GM18517 (cell line): ENCODE data around the gene ZNF337.
"Not testable (repeated sequence)": the region's sequence is repeated elsewhere in the genome, so short reads cannot be mapped to it uniquely, and the experiment has no call there.

ENCODE experiments used
- ATAC-seq: cut with Tn5 transposase; IDR thresholded peaks from one replicate; pipeline ENCODE4 v1.9.1; 2021; ENCODE audit warnings: mild to moderate bottlenecking, moderate library complexity; ENCODE audit not compliant: unreplicated experiment

The ZNF337 gene

DNA sequence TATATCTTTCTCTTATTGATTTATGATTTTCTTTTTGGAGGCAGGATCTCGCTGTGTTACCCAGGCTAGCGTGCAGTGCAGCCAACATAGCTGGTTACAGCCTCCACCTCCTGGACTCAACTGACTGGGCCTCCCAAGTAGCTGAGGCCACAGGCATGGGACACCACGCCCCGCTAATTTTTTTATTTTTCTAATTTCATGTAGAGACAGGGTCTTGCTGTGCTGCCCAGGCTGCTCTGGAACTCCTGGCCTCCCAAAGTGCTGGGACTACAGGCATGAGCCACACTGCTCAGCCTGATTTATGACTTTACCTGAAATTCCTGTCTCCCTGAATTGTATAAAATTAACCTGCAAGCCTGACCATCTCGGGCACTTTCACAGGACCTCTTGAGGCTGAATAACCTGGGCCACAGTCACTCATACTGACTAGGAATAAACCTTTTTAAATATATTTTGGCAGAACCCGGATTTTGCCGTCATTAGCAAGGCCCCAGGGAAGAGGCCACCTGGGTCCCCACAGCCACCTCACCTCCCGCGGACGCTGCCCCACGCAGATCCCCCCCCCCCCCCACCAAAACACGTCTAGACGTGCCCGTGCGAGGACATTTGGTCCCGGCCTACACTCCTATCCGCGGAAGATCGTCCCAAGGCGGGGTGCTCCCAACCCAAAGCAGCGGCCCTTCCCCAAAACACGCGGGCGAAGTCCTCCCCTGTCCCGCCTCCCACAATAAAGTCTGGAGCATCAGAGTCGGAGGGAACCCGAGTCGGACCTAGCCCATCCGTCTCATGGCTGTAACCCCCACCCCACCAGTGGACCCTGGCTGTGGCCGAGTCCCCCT lies 902 bp downstream of the ZNF337 start:
- ATAC-seq = no peak

- ATAC-seq = no peak
Measured at GRCh38 chr20:25692499-25692898, 4.2 kb downstream of the ZNF337 start.

DNA sequence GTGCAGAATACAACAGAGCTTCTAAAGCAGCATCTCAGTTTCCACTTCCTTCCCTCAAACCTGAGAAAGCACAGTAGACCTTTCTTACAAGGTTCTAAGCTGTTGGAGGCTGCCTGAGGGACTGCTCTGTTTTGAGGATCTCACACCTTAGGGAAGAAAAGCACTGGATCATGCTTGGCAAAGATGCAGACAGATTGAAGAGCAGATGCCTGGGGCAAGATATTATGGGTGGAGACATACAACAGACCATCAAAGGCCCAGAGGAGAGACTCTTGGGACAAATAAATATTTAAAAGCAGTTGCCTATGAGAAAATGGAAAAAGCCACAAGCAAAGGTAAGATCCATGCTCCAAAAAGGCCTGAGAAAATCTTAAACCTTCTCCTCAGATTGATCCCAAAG lies 6.2 kb downstream of the ZNF337 start:
- no peak for ATAC-seq

DNA sequence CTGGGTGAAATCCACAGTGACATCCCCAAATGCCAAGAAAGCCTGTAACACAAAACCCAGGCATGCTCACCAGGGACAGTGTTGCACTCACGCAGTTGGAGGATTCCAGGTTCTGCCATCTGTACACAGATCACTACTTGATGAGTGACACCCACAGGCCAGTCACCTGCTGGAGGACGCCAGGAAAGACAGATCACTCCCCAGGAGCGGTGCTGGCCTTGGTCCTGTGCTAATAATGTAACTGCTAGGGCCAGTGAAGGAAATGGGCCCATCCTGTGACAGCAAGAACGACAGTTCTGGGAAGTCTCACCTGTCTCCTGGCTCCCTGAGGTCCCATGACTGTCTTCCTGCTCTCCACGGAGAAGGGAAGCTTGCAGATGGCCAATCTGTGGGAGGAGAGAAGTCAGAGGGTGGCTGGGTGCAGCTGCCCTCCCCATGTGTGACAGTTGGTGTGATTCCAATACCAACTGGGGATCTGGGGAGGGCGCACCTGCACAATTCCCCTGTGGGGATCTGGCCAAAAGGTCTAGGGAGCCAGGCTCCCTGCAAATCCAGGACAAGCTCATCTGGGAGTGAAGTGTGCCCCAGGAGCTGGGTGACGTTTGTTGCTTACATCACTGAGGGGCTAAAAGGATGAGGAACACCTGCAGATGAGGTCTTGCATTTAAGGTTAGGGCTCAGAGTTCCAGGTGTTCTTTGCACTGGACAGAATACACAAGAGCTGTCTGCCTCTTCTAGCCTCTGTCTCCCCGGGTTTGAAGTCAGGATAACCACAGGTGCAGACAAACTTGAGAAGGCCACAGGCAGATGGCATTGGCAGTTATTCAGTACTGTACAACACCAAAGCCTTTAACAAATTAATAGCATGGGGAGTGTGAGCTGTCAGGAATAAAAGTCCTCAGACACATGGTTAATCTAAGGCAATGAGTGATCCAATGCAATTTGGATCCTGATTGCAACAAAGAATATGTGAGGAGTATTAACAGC lies 10.3 kb downstream of the ZNF337 start:
- ATAC-seq = no peak

GRCh38 chr20:25685276-25686080 lies 11.2 kb downstream of the ZNF337 start:
- peak; percentile 90 for ATAC-seq

GRCh38 chr20:25683826-25684225 lies 12.8 kb downstream of the ZNF337 start:
- not testable (repeated sequence) for ATAC-seq

DNA sequence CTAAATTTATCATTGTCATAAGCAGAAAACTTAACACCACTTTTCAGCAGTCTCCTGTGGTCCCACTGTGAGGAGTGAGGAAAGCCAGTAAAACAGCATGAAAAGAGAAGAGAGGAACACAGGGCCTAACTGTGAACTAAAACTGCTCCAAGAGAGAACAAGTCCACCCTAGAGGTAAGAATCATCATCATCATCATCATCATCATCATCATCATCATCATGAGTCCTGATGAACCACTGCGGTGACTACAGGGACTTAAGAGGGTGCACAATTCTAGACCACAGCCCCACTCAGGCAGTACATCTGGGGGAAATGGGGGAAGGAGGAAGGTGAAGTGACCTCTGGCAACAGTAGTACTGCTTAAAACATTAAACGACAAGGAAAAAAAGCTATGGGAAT lies 13.6 kb downstream of the ZNF337 start:
- ATAC-seq = no peak

GRCh38 chr20:25676164-25676809 lies 20.4 kb downstream of the ZNF337 start:
- no peak for ATAC-seq

GRCh38 chr20:25675161-25675560 lies 21.5 kb downstream of the ZNF337 start:
- ATAC-seq = no peak

- no peak for ATAC-seq
Measured at GRCh38 chr20:25672659-25673235, 23.9 kb downstream of the ZNF337 start.

DNA sequence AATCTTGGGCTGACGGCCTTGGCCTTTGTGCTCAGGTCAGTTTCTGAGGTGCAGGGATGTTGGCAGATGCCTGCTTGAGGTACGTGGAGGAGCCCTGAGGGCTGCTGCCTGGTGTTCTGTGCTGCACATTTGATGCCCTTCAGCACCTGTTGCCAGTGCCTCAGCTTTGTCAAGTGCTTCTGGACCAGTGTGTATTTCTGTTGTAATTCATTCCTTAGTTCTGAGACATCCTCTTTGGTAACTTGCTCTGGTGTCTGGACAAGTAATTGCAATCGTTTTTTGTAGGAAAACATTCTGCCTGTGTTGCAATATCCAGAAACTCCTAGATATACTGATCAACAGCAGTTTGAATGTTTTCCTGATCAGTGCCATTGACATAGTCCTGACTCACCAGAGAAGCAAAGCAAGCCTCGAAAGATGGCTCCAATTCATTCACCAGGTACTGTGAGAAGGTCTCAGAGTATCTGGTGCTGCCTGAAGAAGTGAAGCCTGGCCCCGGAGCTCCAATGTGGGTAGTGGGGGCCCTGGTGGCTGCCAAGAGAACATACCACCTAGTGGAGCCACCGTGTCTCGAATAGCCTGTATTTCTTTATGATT lies 26.7 kb downstream of the ZNF337 start:
- no peak for ATAC-seq

DNA sequence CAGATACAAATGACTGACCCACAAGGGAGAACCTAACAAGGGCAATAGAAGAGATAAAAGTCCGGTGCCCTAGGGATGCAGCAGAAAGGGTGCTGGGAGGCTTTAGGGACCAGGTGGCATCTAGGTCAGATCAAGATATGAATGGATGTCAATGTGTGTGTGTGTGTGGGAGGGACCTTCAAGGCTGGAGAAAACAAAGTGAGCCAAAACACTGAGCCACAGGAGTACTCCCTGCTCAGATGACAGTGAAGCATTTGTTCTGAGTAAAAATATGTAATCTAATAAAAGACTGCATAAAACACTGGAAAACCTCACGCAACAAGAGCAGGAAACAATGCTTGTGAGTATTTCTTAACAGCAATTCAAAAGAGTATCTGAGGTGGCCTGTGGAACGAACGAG lies 28.2 kb downstream of the ZNF337 start:
- ATAC-seq = no peak

GRCh38 chr20:25659999-25660398 lies 36.7 kb downstream of the ZNF337 start:
- ATAC-seq = no peak

DNA sequence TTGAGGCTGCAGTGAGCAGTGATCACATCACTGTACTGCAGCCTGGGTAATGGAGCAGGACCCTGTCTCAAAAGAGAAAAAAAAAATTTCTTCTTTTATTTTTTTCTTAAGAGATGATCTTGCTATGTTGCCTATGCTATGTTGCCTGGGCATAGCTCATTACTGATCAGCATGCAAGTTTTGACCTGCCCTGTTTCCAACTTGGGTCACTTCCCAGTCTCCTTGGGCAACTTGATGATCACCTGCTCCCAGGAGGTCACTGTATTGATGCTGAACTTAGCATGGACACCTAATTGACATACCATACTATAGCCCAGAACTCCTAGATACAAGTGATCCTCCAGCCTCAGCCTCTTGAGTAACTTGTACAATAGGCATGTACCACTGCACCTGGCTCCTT lies 42.2 kb downstream of the ZNF337 start:
- ATAC-seq = no peak

DNA sequence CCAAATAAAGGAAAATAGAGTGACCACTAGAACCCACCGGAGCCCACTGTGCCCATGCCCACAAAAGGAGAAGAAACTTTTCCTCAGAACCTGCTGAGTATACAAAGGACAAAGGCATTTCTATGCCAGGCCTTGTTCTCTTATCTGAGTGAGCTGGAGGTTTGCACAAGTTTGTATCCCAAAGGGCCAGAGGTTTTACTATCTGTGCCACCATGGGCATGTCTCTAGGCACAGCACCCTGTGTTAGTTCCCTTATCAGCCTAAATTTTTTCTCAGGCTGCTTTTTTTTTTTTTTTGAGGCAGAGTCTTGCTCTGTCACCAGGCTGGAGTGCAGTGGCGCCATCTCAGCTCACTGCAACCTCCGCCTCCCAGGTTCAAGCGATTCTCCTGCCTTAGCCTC lies 43.8 kb downstream of the ZNF337 start:
- ATAC-seq = not testable (repeated sequence)

DNA sequence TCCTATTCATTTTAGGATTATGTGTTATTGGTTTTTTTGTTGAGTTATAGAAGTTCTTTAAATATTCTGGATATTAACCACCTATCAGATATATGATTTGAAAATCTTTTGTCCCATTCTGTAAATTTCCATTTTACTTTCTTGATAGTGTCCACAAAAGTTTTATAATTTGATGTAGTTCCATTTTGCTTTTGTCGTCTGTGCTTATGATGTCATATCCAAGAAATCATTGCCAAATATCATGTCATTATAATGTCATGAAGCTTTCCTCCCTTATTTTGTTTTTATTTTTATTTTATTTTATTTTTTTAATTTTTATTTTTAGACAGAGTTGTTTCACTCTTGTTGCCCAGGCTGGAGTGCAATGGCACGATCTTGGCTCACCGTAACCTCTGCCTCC lies 51.8 kb downstream of the ZNF337 start:
- ATAC-seq = no peak

- no peak for ATAC-seq
Measured at GRCh38 chr20:25643716-25644115, 52.9 kb downstream of the ZNF337 start.

- no peak for ATAC-seq
Measured at GRCh38 chr20:25637247-25637646, 59.4 kb downstream of the ZNF337 start.

DNA sequence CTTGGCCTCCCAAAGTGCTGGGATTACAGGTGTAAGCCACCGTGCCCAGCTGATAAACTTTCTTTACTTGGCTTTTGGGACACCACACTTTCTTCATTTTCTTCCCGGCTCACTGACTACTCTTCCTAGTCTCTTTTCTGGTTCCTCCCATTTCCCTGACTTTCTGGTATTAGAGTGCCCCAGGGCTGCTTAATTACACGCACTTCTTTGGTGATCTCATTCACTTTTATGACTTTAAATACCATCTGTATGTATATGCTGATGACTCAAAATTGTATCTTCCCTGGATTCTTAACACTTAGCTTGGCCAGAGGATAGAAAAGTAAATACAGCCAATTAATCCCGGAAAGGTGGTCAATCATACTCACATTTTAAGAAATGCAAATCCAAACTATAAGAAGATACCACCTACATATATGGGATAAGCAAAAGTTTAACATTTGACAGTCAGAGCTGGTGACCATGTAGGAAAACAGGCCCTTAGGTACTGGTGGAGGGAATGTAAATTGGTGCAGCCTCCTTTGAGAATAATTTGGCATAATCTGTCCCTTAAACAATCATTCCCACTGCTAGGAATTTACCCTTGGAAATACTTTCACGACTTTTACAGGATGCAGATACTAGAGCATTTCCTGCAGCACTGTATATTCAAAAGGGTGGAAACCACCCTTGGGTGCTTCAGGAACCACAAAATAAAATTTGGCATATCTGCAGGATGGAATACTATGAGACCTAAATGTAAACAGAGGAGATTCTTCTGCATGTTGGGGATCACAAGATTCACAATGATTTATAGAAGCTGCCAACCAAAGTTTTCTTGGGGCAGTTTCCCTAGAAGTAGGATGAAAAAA lies 63.5 kb downstream of the ZNF337 start:
- no peak for ATAC-seq
